Measurements from ENCODE around the gene EPB41L5. TPM values are rescaled to one million over a fixed set of nuclear protein-coding genes. Genes with fewer than 3 reads are reported as not detected.
"Not testable (repeated sequence)": the region's sequence is repeated elsewhere in the genome, so short reads cannot be mapped to it uniquely, and the experiment has no call there.

EPB41L5 gene
- total and polyA plus RNA-seq, 10 of the 15 experiments (the other 5 are each of a cell fraction or from before 2014, with no cell fraction given) = 2.1 to 20.4 (median 8.2) TPM

- TF ChIP-seq TCF7 (IDR thresholded peaks at IDR 0.05; ENCODE audit: borderline replicate concordance) = no peak
Measured at GRCh38 chr2:120118018-120118417, 105.1 kb downstream of the EPB41L5 start (continued).

GRCh38 chr2:120118471-120118870 lies 105.6 kb downstream of the EPB41L5 start:
- CTCF ChIA-PET = interaction anchor here (0.8 to 1.2 kb wide), 2 partner anchors 51 to 57 kb away, joined by 3 read pairs; no protein-coding TSS in a partner anchor
- SMC1A ChIA-PET (ENCODE audit: uncharacterized antibody, unreplicated experiment) = interaction anchor here (1.2 kb wide), 1 partner anchor 74 kb away, joined by 3 read pairs; no protein-coding TSS in a partner anchor
- 61% methylated on average over 4 of the region's 4 CpGs for WGBS (ENCODE audit: insufficient coverage, insufficient replicate concordance, low lambda C conversion rate, missing lambda C conversion rate)
- no peaks in the 10 kb centered on the region; the same call in 2 of the 3 replicates for H3K9me3 ChIP-seq (replicated peaks; ENCODE audit: control insufficient read depth, insufficient read depth, low read length)
- POLR2A ChIA-PET = no interaction called here
- intact Hi-C loops (cut with micrococcal nuclease; ENCODE audit: unreplicated experiment) (no loop called here), in situ Hi-C loops (cut with MboI) (loop anchor here (10.0 kb wide), 2 partner anchors 196 to 566 kb away; no protein-coding TSS in a partner anchor)
- no peak overlapping the region for H3K4me2 ChIP-seq (ENCODE audit: control insufficient read depth, insufficient read depth)
- no peak for DNase-seq (ENCODE audit: low read depth, low spot score)
- ATAC-seq = no peak
- RAD21 ChIA-PET (ENCODE audit: unreplicated experiment) = no interaction called here
- no peaks in the 10 kb centered on the region for H3K4me1 ChIP-seq (ENCODE audit: control insufficient read depth, insufficient read depth, low read length)
- H3K9ac ChIP-seq (ENCODE audit: control insufficient read depth, insufficient read depth, low read length) = no peak overlapping the region
- FAIRE-seq = no peak
- no peaks in the 10 kb centered on the region for H3K79me2 ChIP-seq (ENCODE audit: control insufficient read depth, insufficient read depth, low read length)
- H3K4me3 ChIP-seq = no peak overlapping the region
- no peaks in the 10 kb centered on the region; a peak in 1 of 4 replicates for H3K36me3 ChIP-seq (ENCODE audit: control insufficient read depth in 2 of 2, insufficient read depth in 2 of 2, low read length in 1 of 2)
- H3K27me3 ChIP-seq (replicated peaks in 1 of 2; ENCODE audit: control insufficient read depth in 2 of 2, insufficient read depth in 2 of 2, low read length in 1 of 2) = no peaks in the 10 kb centered on the region
- H3K27ac ChIP-seq (ENCODE audit: control insufficient read depth, insufficient read depth) = no peak overlapping the region
- TF ChIP-seq USF1 (IDR thresholded peaks at IDR 0.05; ENCODE audit: borderline replicate concordance, extremely low read length, insufficient read depth, low read depth, low read length) (no peak), SIX5 (IDR thresholded peaks at IDR 0.05; ENCODE audit: low read depth, low read length, severe bottlenecking) (no peak)
- no TSS peak for BruUV-seq (replicated peaks)
- H4K20me1 ChIP-seq (ENCODE audit: control insufficient read depth, insufficient read depth) = no peaks in the 10 kb centered on the region
- H2AFZ ChIP-seq (ENCODE audit: control insufficient read depth, low read depth, low read length) = no peak overlapping the region

GRCh38 chr2:120121337-120121736 lies 108.5 kb downstream of the EPB41L5 start:
- H3K9ac ChIP-seq (ENCODE audit: control insufficient read depth, insufficient read depth, low read length); H3K4me1 ChIP-seq (ENCODE audit: control insufficient read depth, insufficient read depth, low read length); H3K27me3 ChIP-seq (replicated peaks in 1 of 2; ENCODE audit: control insufficient read depth in 2 of 2, insufficient read depth in 2 of 2, low read length in 1 of 2); SMC1A ChIA-PET (ENCODE audit: uncharacterized antibody, unreplicated experiment); DNase-seq (ENCODE audit: low read depth, low spot score); H3K36me3 ChIP-seq (ENCODE audit: control insufficient read depth in 2 of 2, insufficient read depth in 2 of 2, low read length in 1 of 2); H3K79me2 ChIP-seq (ENCODE audit: control insufficient read depth, insufficient read depth, low read length); H3K4me3 ChIP-seq; POLR2A ChIA-PET; RAD21 ChIA-PET (ENCODE audit: unreplicated experiment); H4K20me1 ChIP-seq (ENCODE audit: control insufficient read depth, insufficient read depth); H3K27ac ChIP-seq (ENCODE audit: control insufficient read depth, insufficient read depth); H3K9me3 ChIP-seq (replicated peaks; ENCODE audit: control insufficient read depth, insufficient read depth, low read length); ATAC-seq; intact Hi-C loops (cut with micrococcal nuclease; ENCODE audit: unreplicated experiment); H2AFZ ChIP-seq (ENCODE audit: control insufficient read depth, low read depth, low read length); BruUV-seq (replicated peaks); FAIRE-seq; H3K4me2 ChIP-seq (ENCODE audit: control insufficient read depth, insufficient read depth); in situ Hi-C loops (cut with MboI): not testable (repeated sequence)
- 71% methylated on average over 3 of the region's 3 CpGs for WGBS (ENCODE audit: insufficient coverage, insufficient replicate concordance, low lambda C conversion rate, missing lambda C conversion rate)
- CTCF ChIA-PET = interaction anchor here (0.6 kb wide), 1 partner anchor 12 kb away, joined by 3 read pairs; no protein-coding TSS in a partner anchor

Data from GM12878 (cell line).